ENCODE results near the gene IRF2BP2.
A peak's percentile ranks its signal among the peaks of the same experiment; 100 is the strongest.

IRF2BP2 gene

DNA sequence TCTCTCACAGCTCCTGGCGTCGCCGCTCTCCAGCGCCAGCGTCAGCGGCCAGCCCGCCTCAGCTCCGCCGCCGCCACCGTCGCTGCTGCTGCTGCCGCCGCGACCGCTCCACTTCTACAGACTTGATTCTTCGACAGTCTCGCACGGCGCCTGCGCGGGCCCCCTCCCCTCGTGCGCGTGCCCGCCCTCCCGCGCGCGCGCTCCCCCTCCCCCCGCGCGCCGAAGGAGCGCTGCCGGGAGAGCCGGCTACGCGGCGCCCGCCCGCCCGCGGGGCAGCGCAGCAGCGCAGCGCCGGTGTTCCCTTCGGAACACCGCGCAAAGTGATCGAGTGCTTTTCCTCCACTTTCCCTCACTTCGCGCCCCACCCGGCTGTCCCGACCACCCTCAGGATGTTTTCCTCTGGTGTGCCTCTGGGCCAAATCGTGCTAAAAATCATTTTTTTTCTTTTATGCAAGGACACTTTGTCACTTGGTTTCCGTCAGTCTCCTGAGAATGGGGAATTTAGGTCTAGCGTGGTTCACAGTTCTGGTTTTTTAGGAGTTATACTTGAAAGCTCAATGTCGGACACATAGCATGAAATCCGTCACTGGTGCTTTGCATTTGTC lies at the start of gene IRF2BP2:
IRF2BP2 (minus strand) TSS at position 118 of the 605 bp plus-strand sequence. CDS start 684 bp downstream, outside the sequence.
- H3K27ac ChIP-seq (ENCODE audit: extremely low read depth, low read depth, low read length), result peak within 1 kb of the TSS; percentile 99
- CTCF ChIA-PET, result interaction anchor here (0.6 to 1.9 kb wide), 6 partner anchors 20 to 483 kb away, joined by 3 to 6 read pairs (median 4); no protein-coding TSS in a partner anchor
- peaks cover 8 to 35% of the 10 kb centered on the region in 2 experiments for H3K36me3 ChIP-seq (ENCODE audit: control insufficient read depth in 2 of 2, insufficient read depth in 1 of 2, low read length in 2 of 2)
- H3K9me3 ChIP-seq (ENCODE audit: control insufficient read depth, insufficient read depth, low read depth, low read length), result no peaks in the 10 kb centered on the region
- H3K4me3 ChIP-seq (ENCODE audit: low read depth, low read length), result peak within 1 kb of the TSS; percentile 88
- POLR2A ChIA-PET, result interaction anchor here (0.7 to 6.7 kb wide), 20 partner anchors 9 to 474 kb away, joined by 3 to 135 read pairs (median 6); no protein-coding TSS in a partner anchor
- H3K4me1 ChIP-seq (ENCODE audit: control insufficient read depth, insufficient read depth, low read length), result peaks cover 25% of the 10 kb centered on the region
- TF ChIP-seq SP7 (tag by site-specific recombination; IDR thresholded peaks at IDR 0.05) (peak; percentile 78), ZNF701 (tag by site-specific recombination; IDR thresholded peaks at IDR 0.05) (no peak), SP2 (tag by site-specific recombination; IDR thresholded peaks at IDR 0.05) (no peak), ZNF677 (tag by site-specific recombination; IDR thresholded peaks at IDR 0.05) (0 out of 2 replicates have a peak, but pooled peaks have one; percentile 44), KLF8 (tag by site-specific recombination; IDR thresholded peaks at IDR 0.05) (peak; percentile 67; the same call in 1 of the 2 replicates), ZNF76 (tag by site-specific recombination; IDR thresholded peaks at IDR 0.05; ENCODE audit: borderline replicate concordance, low read depth) (peak; percentile 74; the same call in 1 of the 2 replicates), ZEB2 (tag by site-specific recombination; IDR thresholded peaks at IDR 0.05) (peak; percentile 91; the same call in 1 of the 2 replicates), ZNF292 (tag by site-specific recombination; IDR thresholded peaks at IDR 0.05; ENCODE audit: borderline replicate concordance, low read depth) (no peak), SALL2 (tag by site-specific recombination; IDR thresholded peaks at IDR 0.05; ENCODE audit: borderline replicate concordance) (no peak), ZNF169 (tag by site-specific recombination; IDR thresholded peaks at IDR 0.05) (no peak), IKZF3 (tag by site-specific recombination; IDR thresholded peaks at IDR 0.05) (peak; percentile 15; the same call in 1 of the 2 replicates), ZSCAN16 (tag by site-specific recombination; IDR thresholded peaks at IDR 0.05) (no peak), ZBTB17 (tag by site-specific recombination; IDR thresholded peaks at IDR 0.05) (peak; percentile 78), ZNF174 (tag by site-specific recombination; IDR thresholded peaks at IDR 0.05) (no peak), ZNF146 (tag by site-specific recombination; IDR thresholded peaks at IDR 0.05) (peak; percentile 2; the same call in 1 of the 2 replicates), KLF16 (tag by site-specific recombination; IDR thresholded peaks at IDR 0.05) (peak; percentile 54), TCF7L2 (IDR thresholded peaks at IDR 0.05; ENCODE audit: borderline replicate concordance, low read depth, low read length) (no peak), SP3 (tag by site-specific recombination; IDR thresholded peaks at IDR 0.05) (peak; percentile 56), OVOL3 (tag by site-specific recombination; IDR thresholded peaks at IDR 0.05) (peak; percentile 47; the same call in 1 of the 2 replicates), KLF7 (tag by site-specific recombination; IDR thresholded peaks at IDR 0.05; ENCODE audit: borderline replicate concordance) (no peak; the same call in 1 of the 2 replicates), BCL11A (tag by site-specific recombination; IDR thresholded peaks at IDR 0.05; ENCODE audit: low read depth) (no peak)
- TF ChIP-seq, protein P1, sequence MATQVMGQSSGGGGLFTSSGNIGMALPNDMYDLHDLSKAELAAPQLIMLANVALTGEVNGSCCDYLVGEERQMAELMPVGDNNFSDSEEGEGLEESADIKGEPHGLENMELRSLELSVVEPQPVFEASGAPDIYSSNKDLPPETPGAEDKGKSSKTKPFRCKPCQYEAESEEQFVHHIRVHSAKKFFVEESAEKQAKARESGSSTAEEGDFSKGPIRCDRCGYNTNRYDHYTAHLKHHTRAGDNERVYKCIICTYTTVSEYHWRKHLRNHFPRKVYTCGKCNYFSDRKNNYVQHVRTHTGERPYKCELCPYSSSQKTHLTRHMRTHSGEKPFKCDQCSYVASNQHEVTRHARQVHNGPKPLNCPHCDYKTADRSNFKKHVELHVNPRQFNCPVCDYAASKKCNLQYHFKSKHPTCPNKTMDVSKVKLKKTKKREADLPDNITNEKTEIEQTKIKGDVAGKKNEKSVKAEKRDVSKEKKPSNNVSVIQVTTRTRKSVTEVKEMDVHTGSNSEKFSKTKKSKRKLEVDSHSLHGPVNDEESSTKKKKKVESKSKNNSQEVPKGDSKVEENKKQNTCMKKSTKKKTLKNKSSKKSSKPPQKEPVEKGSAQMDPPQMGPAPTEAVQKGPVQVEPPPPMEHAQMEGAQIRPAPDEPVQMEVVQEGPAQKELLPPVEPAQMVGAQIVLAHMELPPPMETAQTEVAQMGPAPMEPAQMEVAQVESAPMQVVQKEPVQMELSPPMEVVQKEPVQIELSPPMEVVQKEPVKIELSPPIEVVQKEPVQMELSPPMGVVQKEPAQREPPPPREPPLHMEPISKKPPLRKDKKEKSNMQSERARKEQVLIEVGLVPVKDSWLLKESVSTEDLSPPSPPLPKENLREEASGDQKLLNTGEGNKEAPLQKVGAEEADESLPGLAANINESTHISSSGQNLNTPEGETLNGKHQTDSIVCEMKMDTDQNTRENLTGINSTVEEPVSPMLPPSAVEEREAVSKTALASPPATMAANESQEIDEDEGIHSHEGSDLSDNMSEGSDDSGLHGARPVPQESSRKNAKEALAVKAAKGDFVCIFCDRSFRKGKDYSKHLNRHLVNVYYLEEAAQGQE (tag by site-specific recombination; IDR thresholded peaks at IDR 0.05), result peak; percentile 55; the same call in 1 of the 2 replicates
- TF ChIP-seq, protein P2, sequence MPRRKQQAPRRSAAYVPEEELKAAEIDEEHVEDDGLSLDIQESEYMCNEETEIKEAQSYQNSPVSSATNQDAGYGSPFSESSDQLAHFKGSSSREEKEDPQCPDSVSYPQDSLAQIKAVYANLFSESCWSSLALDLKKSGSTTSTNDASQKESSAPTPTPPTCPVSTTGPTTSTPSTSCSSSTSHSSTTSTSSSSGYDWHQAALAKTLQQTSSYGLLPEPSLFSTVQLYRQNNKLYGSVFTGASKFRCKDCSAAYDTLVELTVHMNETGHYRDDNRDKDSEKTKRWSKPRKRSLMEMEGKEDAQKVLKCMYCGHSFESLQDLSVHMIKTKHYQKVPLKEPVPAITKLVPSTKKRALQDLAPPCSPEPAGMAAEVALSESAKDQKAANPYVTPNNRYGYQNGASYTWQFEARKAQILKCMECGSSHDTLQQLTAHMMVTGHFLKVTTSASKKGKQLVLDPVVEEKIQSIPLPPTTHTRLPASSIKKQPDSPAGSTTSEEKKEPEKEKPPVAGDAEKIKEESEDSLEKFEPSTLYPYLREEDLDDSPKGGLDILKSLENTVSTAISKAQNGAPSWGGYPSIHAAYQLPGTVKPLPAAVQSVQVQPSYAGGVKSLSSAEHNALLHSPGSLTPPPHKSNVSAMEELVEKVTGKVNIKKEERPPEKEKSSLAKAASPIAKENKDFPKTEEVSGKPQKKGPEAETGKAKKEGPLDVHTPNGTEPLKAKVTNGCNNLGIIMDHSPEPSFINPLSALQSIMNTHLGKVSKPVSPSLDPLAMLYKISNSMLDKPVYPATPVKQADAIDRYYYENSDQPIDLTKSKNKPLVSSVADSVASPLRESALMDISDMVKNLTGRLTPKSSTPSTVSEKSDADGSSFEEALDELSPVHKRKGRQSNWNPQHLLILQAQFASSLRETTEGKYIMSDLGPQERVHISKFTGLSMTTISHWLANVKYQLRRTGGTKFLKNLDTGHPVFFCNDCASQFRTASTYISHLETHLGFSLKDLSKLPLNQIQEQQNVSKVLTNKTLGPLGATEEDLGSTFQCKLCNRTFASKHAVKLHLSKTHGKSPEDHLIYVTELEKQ (tag by site-specific recombination; IDR thresholded peaks at IDR 0.05; ENCODE audit: borderline replicate concordance), result no peak; the same call in 1 of the 2 replicates
- TF ChIP-seq, protein P3, sequence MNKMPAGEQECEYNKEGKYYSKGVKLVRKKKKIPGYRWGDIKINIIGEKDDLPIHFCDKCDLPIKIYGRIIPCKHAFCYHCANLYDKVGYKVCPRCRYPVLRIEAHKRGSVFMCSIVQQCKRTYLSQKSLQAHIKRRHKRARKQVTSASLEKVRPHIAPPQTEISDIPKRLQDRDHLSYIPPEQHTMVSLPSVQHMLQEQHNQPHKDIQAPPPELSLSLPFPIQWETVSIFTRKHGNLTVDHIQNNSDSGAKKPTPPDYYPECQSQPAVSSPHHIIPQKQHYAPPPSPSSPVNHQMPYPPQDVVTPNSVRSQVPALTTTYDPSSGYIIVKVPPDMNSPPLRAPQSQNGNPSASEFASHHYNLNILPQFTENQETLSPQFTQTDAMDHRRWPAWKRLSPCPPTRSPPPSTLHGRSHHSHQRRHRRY (tag by site-specific recombination; IDR thresholded peaks at IDR 0.05), result peak; percentile 65; the same call in 1 of the 2 replicates
- TF ChIP-seq, protein P4, sequence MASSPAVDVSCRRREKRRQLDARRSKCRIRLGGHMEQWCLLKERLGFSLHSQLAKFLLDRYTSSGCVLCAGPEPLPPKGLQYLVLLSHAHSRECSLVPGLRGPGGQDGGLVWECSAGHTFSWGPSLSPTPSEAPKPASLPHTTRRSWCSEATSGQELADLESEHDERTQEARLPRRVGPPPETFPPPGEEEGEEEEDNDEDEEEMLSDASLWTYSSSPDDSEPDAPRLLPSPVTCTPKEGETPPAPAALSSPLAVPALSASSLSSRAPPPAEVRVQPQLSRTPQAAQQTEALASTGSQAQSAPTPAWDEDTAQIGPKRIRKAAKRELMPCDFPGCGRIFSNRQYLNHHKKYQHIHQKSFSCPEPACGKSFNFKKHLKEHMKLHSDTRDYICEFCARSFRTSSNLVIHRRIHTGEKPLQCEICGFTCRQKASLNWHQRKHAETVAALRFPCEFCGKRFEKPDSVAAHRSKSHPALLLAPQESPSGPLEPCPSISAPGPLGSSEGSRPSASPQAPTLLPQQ (tag by site-specific recombination; IDR thresholded peaks at IDR 0.05), result peak; percentile 80
- TF ChIP-seq, protein P5, sequence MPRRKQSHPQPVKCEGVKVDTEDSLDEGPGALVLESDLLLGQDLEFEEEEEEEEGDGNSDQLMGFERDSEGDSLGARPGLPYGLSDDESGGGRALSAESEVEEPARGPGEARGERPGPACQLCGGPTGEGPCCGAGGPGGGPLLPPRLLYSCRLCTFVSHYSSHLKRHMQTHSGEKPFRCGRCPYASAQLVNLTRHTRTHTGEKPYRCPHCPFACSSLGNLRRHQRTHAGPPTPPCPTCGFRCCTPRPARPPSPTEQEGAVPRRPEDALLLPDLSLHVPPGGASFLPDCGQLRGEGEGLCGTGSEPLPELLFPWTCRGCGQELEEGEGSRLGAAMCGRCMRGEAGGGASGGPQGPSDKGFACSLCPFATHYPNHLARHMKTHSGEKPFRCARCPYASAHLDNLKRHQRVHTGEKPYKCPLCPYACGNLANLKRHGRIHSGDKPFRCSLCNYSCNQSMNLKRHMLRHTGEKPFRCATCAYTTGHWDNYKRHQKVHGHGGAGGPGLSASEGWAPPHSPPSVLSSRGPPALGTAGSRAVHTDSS (tag by site-specific recombination; IDR thresholded peaks at IDR 0.05), result no peak; the same call in 1 of the 2 replicates

Measured in HEK293 (cell line).